D721Med (cell line): ENCODE measurements around the gene ITPRIP.

Experiments used
- DNase-seq: peaks from one replicate; pipeline ENCODE4 v3.0.0; 2011; ENCODE audit warnings: low spot score; ENCODE audit not compliant: insufficient read length
- FAIRE-seq: peaks from 2 replicates; lab custom pipeline; 2011; peaks lifted over from hg19 to GRCh38; lab: Jason Lieb, UNC
- TF ChIP-seq, protein P1 (sequence below): IDR thresholded peaks from 2 replicates; pipeline ENCODE4 v1.5.1; 2012; ENCODE audit warnings: mild to moderate bottlenecking, control low read depth; ENCODE audit not compliant: insufficient read depth; ENCODE audit errors: missing control alignments

Gene ITPRIP, protein sequence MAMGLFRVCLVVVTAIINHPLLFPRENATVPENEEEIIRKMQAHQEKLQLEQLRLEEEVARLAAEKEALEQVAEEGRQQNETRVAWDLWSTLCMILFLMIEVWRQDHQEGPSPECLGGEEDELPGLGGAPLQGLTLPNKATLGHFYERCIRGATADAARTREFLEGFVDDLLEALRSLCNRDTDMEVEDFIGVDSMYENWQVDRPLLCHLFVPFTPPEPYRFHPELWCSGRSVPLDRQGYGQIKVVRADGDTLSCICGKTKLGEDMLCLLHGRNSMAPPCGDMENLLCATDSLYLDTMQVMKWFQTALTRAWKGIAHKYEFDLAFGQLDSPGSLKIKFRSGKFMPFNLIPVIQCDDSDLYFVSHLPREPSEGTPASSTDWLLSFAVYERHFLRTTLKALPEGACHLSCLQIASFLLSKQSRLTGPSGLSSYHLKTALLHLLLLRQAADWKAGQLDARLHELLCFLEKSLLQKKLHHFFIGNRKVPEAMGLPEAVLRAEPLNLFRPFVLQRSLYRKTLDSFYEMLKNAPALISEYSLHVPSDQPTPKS

DNA sequence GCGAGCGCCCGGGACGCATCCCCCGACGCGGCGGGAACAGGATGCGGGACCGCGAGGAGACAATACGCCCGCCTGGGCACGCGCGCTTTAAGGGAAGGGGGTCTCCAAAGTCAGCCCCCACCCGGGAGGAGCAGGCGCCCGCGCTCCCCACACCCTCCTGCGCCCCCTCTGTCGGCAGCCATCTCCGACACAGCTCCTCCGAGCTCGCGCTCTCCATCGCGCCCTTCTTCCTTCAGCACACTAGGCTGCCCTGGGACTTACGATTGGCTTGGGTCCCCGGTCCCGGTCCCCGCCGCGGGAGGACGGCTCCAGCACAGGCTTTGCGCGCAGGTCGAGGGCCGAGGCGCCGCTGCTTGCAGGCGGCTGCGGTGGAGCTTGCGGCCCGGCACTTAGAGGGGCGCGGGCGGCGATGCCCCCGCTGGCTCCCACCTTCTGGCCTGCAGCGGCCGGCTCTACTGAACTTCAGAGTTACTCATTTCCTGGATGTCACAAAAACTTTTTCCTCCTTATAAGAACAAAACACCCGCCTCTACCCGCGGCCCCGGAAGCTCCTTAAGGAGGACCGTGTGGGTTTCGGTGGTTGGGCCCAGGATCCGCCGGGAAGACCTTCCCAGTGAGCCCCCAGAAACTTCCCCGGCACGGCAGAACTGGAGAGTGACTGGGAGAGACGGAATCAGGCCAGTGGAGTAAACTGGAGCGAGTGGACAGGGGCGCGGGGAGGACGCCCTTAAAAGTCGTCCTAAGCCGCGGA is at the start of gene ITPRIP:
TSS of gene ITPRIP (minus strand) at position 481 of the 751 bp plus-strand sequence. CDS start 22,414 bp downstream, outside the sequence.
- FAIRE-seq (no peak), DNase-seq (no peak)
- TF ChIP-seq, protein P1, sequence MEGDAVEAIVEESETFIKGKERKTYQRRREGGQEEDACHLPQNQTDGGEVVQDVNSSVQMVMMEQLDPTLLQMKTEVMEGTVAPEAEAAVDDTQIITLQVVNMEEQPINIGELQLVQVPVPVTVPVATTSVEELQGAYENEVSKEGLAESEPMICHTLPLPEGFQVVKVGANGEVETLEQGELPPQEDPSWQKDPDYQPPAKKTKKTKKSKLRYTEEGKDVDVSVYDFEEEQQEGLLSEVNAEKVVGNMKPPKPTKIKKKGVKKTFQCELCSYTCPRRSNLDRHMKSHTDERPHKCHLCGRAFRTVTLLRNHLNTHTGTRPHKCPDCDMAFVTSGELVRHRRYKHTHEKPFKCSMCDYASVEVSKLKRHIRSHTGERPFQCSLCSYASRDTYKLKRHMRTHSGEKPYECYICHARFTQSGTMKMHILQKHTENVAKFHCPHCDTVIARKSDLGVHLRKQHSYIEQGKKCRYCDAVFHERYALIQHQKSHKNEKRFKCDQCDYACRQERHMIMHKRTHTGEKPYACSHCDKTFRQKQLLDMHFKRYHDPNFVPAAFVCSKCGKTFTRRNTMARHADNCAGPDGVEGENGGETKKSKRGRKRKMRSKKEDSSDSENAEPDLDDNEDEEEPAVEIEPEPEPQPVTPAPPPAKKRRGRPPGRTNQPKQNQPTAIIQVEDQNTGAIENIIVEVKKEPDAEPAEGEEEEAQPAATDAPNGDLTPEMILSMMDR: peak; percentile 6

DNA sequence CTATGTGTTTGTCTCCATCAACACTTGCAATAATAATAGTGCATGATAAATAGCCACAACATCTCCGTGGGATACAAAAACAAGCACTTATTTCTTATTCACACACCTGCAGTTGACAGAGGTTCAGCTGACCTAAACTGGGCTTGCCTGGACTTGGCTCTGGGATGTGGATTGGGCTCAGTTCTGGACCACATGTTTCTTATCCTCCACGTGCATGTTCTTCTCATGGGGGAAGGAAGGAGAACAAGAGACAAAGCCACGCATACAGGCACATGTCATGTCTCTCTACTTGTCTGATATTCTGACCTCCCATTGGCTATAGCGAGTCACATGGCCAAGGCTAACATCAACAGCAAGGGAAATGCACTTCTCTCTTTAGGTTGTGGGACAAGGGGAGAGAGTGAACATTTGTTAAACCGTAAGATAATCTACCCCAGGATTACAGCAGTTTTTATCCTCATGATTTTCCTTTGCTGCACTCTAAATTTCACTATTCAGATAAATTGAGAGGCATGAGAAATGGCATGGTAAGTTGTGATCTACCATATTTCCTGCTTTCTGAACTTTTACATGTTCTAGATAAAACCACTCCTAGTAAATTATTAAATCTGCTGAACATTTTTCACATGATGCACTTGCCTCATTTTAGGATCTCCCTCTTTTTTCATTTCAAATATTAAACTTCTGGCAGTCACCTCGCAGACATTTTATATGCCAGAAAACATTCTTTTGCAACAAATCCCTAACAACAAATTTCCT is 49.0 kb upstream of the ITPRIP start:
- DNase-seq (no peak), FAIRE-seq (no peak)
- TF ChIP-seq, protein P1: no peak

- TF ChIP-seq, protein P1: no peak
- DNase-seq: no peak
- no peak for FAIRE-seq
Measured at GRCh38 chr10:104380336-104380735, 42.1 kb upstream of the ITPRIP start.

DNA sequence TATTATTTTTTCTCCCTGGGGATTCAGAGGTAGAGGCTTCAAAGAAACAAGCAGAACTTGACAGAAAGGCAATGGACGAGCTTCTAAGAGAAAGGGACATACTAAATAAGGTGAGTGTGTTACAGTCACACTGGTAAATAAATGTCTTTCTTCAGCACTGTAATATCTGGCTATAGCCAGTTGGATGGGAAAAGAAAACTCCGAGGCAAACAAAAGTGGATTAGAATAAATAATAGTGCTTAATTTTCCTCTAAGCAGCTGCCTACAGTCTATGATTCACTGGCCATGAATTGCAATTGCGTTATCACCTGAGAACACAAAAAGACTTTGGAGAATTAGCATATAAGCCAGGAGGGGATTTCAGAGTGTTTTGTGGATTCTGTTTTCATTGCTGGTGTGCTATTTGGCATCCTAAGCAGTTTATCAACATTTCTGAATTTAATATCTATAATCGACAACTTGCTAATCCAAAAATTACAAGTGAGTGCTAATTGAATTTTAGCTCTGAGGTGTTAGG is 38.6 kb upstream of the ITPRIP start:
- FAIRE-seq: no peak

GRCh38 chr10:104374591-104374990 is 36.3 kb upstream of the ITPRIP start:
- FAIRE-seq: no peak
- no peak for DNase-seq
- TF ChIP-seq, protein P1: no peak

More for the DNA sequence above, 38.6 kb upstream of the ITPRIP start:
- no peak for DNase-seq
- TF ChIP-seq, protein P1: no peak

DNA sequence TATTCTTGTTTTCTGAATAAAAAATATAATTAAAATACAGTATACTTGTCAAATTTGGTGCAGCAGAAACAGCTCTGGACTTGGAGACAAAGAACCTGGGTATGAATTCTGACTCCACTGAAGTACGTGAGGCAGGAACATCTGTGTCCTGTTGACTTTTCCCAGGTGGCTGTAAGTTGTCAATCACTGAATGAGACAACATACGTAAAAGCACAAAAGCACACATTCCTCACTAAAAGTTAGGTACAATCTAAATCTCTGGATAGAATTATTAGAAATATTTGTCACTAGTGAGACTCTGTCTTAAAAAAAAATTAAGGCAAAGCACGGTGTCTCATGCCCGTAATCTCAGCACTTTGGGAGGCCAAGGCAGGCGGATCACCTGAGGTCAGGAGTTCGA is 33.5 kb upstream of the ITPRIP start:
- TF ChIP-seq, protein P1: no peak
- DNase-seq (no peak), FAIRE-seq (no peak)
